ENCODE data around the gene CTNNA1.

GRCh38 chr5:138946831-138947560, 193.8 kb downstream of the CTNNA1 start:
- TF ChIP-seq POLR2AphosphoS5 (IDR thresholded peaks at IDR 0.05; ENCODE audit: low read depth, low read length) (no peak), TAF1 (IDR thresholded peaks at IDR 0.05; ENCODE audit: borderline replicate concordance, low read depth, low read length) (no peak)

Measured in GM12892 (cell line).